Activated CD4-positive, alpha-beta T cell treated with anti-CD3 and anti-CD28 coated beads, Interleukin-2, Interleukin-4, amounts not matched to agents 100 ng/mL and 50 ng/mL, durations not matched to agents 16 hours and 8 hours (primary cell): ENCODE data around the gene SOST.

ENCODE experiments used
- DNase-seq: peaks from one replicate; pipeline ENCODE4 v3.0.0-alpha.2; 2020; ENCODE audit warnings: low spot score

SOST gene

DNA sequence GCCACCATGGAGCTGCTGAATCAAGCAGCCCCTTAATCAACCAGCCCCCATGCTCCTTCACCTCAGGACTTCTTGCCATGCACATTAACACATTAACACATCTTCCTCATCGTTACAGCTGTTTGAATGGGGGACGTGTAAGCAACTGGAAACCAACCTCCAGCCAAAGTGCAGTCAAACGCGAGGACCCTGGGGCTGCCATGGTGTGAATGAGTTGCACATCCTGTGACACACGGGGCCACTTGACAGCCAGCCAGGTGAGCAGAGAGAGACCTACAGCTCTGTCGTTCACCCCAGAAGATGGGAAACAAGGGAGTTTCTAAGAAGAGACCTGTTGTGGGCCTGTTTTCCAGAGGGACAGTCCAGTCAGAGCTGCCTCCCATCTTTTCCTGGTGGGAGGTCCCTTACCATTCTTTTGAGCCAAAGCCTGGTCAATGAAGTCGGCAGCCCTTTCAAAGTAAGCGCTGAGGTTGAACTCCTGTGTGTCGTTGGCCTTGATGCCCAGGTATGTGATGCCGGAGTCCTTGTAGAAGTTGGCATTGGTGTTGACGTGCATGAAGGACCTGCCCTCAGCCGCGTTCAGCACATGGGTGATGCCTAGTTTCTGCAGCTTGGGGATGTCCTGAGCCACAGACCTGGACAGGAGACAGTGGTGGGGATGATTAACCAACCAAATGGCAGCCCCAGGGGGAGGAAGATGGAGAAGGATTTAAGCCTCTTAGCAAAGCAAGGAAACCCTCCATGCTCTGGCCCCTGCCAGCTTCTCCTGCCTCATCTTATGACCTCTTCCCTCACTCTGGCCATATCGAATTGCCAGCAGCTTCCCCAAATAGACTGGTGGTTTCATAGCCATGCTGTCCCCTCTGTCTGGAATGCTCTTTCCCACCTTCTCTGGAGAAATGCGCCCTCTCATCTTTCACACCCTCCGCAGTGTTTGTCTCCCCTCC is 16.0 kb upstream of the SOST start:
- no peak for DNase-seq

DNA sequence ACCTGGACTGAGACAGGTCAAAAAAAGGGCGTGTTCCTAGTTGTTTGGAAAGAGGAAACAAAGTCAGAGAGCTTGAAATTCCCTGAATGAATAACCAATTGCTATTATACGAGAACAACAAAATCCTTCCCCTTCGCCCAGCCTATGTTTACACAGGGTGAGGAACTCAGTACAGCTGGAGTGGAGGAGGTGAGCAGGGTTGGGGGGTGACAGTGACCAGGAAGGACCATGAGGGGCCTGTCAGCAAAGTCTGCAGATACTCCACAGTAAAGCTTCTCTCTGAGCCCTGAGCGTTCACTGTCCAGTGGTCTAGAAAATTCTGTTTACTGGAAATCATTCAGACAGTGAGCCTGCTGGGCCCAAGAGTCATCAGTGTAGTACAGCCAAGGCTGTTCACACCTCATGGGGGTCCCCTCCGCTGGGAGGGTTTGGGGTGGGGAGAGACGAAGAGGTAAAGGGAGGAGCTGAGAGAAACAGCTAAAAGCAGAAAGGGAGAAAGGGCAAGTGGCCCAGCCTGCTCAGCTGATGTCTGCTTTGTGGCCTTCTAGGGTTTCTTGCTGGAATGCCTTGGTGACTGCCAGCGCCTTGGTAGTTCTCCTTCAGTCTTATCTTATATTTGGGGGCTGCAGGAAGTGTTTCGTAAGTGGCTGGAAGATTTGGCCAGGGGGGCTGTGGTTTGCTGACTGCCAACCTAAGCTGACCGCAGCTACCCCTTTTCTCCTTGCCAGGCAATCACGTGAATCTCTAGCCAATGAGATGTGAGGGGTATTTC is 14.5 kb upstream of the SOST start:
- no peak for DNase-seq

DNA sequence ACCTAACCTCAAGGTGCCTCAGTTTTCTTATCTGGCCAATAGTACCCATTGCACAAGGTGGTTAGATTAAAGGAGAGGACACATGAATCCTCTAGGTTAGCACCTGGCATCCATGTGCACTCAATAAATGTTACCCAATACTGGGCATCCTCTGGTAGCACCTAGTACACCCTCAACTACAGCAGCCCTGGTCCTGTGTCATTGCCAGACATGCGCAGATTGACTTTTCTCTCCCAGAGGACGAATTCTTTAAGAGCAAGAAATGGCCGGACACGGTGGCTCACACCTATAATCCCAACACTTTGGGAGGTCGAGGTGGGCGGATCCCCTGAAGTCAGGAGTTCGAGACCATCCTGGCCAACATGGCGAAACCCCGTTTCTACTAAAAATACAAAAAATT is 12.9 kb upstream of the SOST start:
- DNase-seq, result no peak

DNA sequence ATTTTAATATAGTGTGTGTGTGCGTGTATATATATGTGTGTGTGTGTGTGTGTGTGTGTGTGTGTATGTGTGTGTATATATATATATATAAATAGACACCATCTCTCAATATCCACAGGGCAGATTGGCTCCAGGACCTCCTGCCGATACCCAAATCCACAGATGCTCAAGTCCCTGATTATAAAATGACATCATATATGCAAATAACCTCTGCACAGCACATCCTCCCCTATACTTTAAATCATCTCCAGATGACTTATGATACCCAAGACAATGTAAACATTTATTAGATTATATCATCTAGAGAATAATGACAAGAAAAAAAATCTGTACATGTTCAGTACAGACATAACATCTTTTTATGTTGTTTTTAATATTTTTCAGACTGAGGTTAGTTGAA is 12.4 kb upstream of the SOST start:
- no peak for DNase-seq

DNA sequence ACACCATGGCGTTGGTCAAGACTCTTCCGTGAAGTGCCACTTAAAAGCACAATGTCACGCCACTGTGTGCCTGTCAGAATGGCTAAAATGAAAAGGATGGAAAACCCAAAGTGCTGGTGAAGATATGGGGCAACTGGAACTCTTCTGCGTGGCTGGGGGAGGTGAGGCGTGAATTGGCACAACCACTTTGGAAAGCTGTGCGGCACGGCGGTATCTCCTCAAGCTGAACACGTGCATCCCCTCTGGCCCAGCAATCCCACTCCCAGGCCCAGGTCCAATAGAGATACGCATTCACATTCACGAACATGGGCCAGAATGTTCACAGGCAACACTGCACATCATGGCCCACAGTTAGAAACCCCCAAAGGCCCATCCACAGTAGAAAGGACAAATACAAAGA is 11.3 kb upstream of the SOST start:
- no peak for DNase-seq

DNA sequence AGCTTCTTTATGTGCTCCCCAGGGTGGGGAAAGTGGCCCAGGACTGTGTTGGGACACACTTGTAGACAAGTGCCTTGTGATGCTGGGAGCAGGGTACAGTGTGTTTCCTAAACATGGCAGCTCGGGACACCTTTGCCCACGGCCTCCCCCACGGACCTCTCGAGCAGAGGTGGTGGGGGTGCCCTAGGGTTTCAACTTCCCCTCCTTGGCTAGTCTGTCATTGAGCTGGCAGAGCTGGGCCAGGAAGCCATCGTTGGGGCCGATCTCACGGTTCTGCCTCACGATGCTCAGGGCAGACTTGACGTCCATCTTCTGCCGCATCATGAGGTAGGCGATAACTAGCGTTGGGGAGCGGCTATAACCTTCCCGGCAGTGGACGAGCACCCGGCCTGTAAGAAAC is 10.8 kb upstream of the SOST start:
- DNase-seq, result no peak

DNA sequence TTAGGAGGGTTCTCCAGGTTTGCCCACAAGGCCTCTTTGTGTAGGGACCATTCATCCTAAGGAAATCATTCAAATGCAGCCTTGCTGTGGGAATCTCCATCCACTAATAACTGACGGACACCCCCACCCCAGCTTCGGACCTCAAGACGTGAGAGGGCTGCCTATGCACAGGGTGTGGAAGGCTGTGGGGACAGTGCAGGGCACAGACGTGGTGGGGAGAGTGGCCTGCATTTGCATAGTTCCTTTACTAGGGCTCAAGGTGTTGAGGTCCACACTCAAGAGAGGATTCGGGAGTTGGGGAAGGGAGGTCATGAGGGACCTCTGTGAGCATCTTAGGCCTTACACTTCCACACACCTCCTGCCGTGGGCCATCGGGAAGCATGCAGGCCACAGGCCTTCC is 10.4 kb upstream of the SOST start:
- no peak for DNase-seq

DNA sequence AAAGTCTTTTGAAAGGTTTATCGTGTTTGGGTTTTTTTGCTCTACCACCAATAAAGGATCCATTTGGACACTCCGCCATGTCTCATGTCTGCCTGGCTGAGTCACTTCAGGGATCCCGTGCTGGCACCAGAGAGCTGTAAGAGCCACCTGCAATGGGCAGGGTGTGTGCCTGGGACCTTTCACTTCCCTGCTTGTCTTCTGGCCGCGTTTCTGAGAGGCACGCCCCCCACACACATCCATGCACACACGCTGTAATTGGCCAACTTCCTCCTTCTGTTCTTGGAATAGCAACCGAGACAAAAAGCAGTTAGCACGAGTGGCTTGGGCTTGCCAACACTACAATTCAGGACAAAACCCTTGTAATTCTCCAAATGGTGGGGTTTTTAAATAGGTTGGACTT is 9.8 kb upstream of the SOST start:
- DNase-seq, result no peak

DNA sequence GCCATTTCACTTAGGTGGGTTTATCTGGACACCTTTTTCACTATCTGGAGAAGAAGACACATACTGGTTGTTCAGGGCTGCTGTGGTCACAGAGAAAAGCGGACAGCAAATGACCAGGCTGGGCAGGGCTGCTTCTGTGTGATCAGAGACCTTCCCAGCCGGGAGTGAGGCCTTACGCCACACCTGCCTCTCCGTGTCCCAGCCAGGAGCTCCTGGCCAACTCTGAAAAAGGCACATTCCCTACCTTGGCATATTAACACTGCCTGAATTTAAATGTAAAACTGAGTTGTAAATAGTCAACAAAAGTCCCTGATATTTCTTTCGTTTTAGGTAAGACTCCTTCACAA is 9.1 kb upstream of the SOST start:
- no peak for DNase-seq

DNA sequence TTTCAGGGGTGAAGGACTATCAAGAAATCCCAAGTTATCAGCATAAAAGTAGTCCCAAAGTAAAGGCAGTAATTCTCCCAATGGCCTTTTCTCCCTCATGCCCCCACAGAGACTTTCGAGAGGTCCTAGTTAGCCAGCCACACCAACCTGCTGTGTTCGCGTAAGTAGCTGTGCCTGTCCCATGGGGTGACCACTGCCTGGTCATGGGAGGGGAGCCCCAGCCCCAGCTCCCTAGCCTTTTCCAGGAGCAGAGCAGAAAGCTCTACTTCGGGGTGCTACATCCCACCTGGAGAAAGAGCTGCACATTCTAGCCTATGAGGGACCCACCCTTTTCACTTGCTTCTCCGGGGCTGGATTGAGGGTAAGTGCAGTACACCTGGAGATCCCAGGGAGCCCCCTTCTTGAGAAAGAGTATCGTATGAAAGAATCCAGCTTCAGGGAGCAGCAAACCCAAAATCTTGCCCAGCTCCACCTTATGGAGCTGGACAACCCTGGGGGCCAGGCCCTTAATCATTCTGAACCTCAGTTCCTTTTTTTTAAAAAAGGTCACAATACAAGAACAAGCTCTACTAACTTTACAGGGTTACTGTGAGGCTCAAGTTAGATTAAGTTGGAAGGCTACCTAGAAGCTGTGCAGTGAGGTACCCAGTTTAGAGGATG is 8.6 kb upstream of the SOST start:
- DNase-seq, result no peak

DNA sequence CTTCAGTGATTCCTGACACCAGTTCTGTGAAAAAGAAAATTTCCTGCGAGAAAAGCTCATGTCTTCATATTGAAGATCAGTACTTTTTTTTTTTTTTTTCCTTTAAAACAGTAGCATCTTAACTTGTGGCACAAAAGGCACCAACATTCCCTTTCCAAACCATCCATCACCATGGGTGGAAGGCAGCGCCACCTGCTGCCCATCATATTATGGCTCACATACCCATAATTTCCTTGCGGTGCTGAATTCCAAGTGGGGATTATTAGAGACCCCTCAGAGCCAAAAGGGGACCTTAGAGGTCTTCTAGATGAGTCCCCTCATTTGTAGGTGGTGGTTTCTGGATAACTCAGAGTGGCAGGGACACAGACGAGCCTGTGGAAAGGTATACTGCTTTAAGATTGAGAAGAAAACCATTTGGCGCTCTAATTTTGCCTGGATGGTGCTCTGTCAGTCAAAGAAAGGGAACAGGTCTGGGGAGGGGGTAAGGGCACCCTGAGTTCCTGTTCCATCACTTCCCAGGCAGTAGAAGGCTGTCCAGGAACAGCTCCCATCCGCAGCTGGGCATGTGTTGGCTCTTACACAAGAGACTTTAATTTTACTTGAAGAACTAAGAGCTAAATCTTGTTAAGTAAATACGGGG is 7.9 kb upstream of the SOST start:
- DNase-seq, result peak; percentile 19

DNA sequence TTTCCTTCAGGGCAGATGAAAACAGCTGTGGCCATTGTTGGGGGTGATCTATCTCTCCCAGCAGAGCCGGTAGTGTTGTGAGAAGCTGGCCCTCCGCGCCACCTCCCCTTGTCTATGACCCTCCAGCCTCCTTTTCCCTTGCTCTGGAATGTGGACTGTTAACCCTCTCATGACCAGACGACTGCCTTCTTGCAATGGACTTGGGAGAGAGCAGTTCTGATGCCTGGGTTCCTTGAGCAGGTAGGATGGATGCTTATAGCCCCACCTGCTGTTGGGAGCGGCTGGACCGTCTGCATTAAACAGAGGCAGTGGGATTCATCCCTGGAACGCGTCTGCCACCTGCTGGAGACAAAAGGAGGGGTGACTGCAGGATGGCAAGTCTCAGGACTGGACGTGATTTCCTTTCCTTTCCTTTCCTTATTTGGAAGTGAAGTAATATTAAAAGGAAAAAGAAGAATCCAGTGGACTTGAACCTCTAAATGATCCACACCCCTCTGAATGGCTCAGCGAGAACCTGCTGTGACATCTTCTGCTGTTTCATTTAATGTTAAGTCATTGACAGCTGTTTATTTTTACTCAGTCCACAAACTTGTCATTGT is 1.8 kb upstream of the SOST start:
- peak; percentile 92 for DNase-seq

DNA sequence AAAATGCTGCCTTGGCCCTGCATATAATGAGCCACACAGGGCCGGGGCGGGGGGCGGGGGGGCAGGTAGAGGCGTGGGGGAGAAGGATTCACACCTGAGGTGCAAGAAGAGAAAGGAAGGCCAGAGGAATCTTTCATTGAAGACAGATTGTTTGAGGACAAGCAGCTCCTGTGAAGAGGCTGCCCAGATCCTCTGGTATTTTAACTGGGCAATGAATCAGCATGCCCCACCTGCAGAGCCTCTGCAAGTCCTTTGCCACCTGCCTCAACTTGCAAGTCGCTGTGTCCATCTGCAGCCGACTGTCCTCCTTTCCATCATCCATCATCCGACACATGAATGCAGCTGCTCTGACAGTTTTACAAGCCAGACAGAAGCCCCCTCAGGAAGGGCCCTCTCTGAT is 1.2 kb upstream of the SOST start:
- DNase-seq, result no peak

DNA sequence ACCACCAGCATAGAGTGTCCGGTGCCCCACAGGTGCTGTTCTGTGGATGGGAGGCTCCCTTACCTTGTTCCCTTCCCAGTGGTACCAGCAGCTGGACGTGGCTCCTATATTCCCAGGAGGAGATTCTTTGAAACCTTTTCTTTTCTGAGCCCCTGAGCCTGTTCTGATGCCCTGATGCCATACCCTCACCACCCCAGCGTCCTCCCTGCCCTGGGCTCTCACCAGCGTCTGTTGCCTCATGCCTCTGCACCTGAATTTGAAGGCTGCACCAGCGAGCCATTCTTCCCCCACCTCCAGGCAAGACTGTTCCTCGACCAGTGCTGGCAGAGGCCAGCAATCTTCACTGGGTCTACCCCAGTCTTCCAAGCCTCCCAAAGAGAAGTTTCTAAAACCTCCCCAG is 505 bp downstream of the SOST start:
- no peak for DNase-seq

DNA sequence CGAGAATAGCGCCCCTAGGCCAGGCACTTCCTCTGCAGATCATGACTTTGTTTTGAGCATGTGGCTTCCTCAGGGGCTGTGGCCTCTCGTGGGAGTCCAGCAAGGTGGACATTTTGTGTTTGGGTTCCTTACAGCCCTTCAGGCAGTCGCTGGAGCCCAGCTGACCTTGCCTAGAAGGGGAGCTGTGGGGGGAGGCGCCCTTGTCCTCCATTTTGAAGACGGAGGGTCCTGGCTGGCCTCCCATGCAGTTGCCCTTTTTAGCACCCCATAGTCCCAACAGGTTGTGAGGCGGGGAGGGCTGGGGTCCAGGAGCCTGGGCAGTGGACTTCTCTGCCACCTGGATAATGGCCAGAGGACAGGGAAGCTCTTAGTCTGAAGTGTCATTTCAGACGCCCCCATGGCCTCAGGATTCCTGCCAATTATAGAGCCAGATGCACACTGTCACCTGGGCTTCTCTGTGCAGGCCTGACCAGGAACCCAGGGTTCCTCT is 1.4 kb downstream of the SOST start:
- DNase-seq, result no peak

DNA sequence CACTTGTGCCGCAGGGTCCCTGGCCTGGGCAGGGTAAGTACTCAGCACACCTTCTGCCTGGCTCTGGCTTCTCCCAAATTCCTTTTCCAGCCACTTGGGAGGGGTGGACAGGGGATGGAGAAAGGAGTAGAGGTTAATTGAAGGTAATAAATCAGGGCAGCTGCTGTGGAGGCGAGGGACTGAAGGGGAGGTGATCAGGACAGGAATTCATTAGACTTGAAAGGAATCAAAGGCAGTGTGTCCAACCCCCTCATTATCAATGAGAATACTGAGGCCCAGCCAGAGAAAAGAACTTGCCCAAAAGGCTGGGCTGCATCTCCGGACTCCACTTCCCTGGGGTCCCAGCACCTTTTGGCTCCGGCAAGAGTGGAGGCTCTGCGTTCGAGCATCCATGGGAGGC is 2.4 kb downstream of the SOST start:
- DNase-seq, result no peak

DNA sequence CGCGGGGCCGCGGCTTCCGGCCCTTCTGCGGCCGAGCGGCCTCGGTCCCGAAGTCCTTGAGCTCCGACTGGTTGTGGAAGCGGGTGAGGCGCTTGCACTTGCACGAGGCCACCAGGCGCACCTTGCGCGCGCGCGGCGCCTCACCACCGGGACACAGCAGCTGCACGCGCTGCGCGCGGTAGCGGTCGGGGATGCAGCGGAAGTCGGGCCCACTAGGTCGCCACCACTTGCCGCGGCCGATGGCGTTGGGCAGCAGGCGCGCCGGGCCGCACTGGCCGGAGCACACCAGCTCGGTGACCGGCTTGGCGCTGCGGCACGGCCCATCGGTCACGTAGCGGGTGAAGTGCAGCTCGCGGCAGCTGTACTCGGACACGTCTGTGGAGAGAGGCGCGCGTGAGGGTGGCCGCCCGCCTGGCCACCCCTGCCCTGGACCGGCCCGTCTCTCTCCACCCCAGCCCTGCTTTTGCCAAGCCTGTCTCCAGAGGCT is 3.2 kb downstream of the SOST start:
- DNase-seq, result no peak

DNA sequence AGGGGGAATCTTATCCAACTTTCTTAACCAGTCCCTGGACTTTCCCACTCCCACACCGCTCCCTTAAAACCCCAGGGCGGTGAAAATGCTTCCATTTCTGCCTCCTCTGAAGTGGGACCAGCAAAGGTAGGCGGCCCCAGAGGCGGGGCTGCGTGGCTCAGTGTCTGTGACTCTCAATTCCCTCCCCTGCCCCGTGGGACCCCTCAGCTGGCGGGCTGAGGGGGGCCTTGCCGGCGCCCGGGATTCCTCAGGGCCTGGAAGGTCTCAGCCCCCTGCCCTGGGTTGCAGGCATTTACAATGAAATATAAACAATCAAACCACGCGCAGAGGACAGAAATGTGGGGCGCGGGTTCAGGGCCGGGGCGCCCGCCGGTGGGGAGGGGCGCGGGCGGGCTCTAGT is 3.6 kb downstream of the SOST start:
- no peak for DNase-seq

DNA sequence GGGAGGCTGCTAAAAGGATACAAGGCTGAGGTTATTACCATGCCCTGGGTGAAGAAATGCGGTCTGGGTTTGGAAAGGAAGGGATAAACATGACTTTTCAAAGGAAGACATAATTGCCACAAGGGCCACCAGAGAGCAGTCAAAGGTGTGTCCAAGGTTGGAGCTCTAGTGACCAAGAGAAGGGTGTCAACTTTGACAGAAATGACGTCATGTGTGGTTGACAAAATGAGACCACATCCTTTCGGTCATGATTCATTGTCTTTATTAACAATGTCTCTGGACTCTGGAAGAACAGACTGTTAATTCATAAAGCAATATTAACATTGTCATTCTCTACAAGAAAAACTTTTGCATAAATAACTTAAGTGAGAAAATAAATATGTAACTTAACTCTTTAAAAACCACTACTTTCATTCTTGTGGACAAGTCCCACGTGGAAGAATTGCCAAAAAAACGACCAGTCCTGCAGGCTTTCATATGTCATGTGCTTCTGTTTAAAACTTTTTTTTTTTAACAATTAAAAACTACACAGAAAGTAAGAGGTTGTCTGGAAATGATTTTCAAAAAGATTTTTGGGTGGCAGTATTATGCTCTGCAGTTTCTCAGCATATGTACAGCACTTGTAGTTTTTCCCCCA is 5.0 kb downstream of the SOST start:
- peak; percentile 34 for DNase-seq

DNA sequence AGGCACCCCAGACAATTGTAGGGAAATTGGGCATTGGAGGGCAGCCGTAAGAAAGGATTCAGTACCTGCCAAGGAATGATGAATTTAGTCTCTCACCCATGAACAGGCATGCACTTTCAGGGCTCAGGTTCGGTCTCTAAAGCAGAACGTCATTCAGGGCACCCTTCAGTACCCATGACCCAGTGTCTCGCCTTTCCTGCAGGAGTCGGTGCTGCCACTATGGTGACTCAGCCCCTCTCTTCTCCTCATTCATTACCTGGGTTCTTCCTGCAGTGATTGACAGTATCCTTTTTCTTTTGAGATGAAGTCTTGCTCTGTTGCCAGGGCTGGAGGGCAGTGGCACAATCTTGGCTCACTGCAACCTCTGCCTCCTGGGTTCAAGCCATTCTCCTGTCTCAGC is 8.4 kb downstream of the SOST start:
- DNase-seq, result no peak

DNA sequence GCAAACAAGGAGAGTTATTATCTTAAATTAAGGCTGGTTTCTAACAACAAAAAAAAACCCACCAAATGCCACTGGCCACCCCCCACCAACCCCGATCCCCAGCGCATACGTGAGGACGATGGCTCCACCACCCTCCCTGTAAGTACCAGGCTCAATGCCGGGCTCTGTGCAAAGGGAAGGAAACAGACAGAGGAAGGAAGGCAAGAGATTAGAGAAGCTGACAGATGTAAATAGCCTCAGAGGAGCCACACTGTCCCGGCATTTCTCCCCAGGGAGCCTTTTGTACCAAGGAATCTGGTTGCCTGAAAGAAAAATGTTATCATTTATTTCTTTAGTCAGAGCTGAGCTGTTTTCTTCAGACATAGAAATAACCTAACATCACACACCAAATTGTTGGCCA is 13.1 kb downstream of the SOST start:
- no peak for DNase-seq
